AG20443 (cell line): ENCODE data around the gene EPHA10.

Source experiments
- DNase-seq: peaks from one replicate; pipeline ENCODE4 v3.0.0; 2012; ENCODE audit warnings: low spot score, mixed read lengths

The EPHA10 gene

GRCh38 chr1:37734629-37735591, 30.0 kb downstream of the EPHA10 start:
- DNase-seq, result no peak

GRCh38 chr1:37732111-37732780, 32.7 kb downstream of the EPHA10 start:
- no peak for DNase-seq

GRCh38 chr1:37731312-37732019, 33.5 kb downstream of the EPHA10 start:
- peak; percentile 3 for DNase-seq

GRCh38 chr1:37730376-37730775, 34.5 kb downstream of the EPHA10 start:
- no peak for DNase-seq

- DNase-seq, result no peak
Observed at GRCh38 chr1:37728416-37728815, 36.5 kb downstream of the EPHA10 start.

- DNase-seq, result no peak
Observed at GRCh38 chr1:37726751-37727585, 38.0 kb downstream of the EPHA10 start.

GRCh38 chr1:37725851-37726613, 38.9 kb downstream of the EPHA10 start:
- no peak for DNase-seq

- no peak for DNase-seq
Observed at GRCh38 chr1:37724575-37724974, 40.3 kb downstream of the EPHA10 start.

- no peak for DNase-seq
Observed at GRCh38 chr1:37723390-37724078, 41.4 kb downstream of the EPHA10 start.

GRCh38 chr1:37723072-37723389, 41.9 kb downstream of the EPHA10 start:
- no peak for DNase-seq

GRCh38 chr1:37722181-37723071, 42.5 kb downstream of the EPHA10 start:
- DNase-seq, result no peak

- no peak for DNase-seq
Observed at GRCh38 chr1:37721565-37721964, 43.4 kb downstream of the EPHA10 start.

GRCh38 chr1:37720231-37721130, 44.4 kb downstream of the EPHA10 start:
- DNase-seq, result no peak

- peak; percentile 41 for DNase-seq
Observed at GRCh38 chr1:37719572-37720195, 45.2 kb downstream of the EPHA10 start.

- DNase-seq, result no peak
Observed at GRCh38 chr1:37718901-37719571, 45.9 kb downstream of the EPHA10 start.

- no peak for DNase-seq
Observed at GRCh38 chr1:37718181-37718900, 46.6 kb downstream of the EPHA10 start.

- no peak for DNase-seq
Observed at GRCh38 chr1:37717631-37718030, 47.3 kb downstream of the EPHA10 start.
